ENCODE data around the gene HHATL.

HHATL gene

DNA sequence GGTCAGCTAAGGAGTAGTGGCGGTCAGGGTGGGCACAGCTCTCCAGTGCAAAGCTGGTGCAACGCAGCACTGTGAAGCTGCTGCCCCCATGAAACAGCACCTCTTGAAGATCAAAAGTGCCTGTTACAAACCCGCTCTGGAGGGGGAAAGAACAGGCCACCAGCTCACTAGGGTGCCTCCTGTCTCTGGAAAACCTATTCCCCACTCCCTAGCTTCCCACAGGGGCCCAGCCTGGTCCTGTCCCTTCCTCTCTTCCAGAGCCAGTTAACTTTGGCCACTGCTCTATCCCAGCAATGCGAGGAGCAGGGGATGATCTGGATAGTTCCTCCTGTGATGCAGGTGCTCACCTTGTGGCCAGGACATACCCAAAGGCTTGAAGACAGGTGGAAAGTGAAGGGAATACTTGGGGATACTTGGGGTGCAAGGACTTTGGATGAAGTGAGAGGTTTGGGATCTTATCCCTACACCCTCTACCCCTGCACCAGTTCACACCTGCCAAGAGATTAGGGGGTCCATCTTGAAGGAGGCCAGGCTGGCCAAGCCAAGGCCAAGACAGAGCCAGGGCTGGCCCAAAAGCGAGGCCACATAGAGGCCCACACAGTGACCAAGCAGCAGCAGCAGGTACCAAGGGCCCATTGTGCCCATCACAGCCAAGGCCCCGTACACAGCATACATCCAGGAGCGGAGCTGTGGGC, 4.2 kb downstream of the HHATL start:
- DNase-seq (ENCODE audit: low spot score), result no peak

DNA sequence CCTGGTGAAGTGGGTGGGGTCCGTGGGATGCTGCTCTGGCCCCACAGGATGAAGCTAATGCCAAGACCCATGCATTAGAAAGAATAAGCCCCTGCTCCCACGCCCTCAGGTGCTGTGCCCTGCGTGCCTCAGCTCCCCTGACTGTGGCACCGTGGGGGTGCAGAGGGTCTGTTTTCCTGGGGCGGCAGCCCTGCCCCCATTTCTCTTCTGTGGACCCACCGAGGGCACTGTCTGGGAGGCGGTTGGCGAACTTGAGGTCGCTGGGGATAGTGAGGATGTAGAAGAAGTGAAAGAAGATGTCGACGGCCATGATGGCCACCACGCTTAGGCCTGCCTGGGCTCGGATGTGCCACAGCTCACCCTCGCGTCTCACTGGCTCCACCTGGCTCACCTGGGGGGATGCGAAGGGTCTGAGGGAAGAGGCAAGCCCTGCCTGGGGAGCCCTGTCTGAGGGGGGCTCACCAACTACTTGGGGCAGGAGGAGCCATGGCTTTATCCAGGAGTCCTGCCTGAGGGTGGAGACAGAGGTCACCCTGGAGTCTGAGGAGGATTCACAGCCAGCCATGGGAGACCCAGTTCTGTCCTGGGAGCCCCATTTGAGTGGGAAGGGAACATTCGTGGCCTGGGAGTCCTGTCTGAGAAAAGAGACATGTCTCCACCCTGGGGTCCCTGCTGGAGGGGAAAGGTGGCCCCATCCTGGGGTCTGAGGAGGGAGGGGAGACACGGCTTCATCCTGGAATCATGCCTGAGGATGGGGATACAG, 5.1 kb downstream of the HHATL start:
- DNase-seq (ENCODE audit: low spot score), result no peak

DNA sequence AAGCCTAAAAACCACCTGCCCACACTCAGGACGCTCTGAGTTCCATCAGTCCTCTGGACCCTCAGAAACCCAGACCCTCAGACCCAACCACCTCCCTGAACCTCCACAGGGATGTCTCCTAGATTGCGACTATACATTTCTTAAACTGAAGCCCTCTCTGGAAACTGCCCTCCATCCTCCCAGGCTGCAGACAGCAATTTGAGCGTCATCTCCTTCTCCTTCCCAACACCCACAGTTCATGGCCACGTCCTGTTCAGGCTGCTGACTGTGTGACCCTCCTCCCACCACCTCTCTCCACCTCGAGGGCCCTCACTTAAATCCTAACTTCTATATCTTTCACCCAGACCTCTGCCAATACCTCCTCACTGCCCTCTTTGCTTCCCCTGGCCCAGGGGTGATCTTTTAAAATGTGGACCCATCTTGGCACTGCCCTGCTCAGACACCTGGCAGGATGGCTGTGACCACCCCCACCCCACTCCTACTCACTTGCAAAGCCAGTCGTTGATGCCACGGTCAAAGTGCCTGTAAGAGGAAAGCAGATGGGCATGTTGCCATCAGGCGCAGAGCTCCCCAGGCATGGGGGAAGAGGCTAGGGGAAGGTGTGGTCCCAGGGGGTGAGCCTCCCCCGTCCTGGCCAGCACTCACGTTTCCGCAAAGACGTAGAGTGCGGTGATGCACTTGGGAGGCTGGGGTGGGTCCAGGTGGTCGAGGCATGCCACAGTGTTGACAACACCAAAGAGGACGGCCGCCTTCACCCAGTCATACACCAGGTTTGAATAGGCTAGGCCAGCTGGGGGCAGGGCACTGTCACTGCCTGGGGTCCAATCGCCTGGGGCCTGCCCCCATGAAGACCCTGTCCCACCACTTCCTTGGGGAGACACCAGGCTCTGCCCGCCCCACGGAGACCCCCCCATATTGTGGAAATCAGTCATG, 6.0 kb downstream of the HHATL start:
- no peak for DNase-seq (ENCODE audit: low spot score)

DNA sequence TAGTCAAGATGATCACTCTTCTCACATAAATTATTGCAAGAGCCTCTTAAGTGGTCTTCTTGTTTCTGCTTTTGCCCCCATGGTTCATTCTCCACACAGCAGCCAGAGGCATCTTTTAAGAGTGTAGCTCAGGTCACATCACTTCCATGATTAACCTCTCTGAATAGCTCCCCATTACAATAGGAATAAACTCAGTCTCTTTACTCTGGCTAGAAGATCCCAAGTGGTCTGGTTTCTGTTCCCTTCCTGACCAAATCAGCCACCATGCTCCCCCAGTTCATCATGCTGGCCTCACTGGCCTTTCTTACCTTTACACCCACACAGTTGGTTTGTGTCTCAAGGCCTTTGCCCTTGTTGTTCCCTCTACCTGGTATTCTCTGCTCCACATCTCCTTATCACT, 8.2 kb downstream of the HHATL start:
- DNase-seq (ENCODE audit: low spot score), result no peak

DNA sequence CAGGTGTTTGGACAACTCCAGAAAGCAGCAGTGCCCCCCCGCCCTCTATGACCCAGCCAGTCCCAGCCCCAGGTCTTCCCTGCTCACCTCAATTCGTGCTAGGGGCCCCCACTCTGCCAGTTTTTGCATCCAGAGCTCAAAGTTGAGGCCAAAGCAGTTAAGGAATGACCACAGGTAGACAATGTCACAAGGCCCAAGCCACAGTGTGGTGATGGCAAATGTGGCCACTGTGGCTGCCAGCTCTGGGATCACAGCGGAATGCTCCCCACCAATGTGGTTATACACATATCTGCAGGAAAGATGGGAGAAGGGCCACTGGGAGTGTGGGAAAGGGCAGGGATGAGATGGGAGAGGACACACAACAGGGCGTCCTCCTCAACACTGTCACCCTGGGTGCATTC, 9.1 kb downstream of the HHATL start:
- no peak for DNase-seq (ENCODE audit: low spot score)

DNA sequence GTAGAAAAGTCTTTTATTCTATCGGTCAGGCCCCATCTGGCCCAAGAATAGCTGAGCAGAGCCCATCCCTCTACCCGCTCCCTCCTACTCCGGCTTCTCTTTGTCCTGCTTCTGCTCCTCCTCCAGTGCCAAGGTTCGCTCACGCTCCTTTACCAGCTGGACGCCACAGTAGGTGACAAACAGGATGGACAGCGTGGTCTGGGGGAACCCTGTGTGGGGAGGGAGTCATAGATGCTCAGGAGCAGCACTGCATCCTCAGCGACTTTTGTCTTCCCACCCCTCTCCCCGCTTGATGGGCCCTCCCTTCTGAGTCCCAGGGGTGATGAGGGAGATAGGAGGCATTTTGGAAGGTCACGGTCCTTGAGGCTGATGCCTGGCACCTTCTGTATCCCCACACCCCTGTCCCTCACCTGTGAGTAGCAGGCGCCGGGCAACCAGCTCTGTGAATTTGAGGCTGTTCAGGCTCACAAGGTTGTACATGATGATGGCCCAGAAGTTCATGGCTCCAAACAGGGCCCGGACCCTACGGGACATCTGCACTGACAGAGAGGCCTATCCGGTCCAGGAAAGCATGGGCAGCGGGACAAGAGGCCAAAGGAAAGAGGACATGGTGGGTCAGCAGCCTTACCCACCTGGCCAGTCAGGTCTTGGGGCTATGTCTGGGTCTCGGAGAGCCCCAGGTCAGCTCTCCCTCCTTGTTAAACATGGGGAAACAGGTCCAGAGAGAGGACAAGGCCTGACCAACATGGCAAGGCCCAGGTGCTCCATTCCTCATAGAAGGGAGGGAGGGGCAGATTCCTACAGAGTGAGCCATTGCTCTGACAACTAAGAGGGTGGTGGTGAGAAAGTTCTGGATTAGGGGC, 9.7 kb downstream of the HHATL start:
- DNase-seq (ENCODE audit: low spot score), result no peak

DNA sequence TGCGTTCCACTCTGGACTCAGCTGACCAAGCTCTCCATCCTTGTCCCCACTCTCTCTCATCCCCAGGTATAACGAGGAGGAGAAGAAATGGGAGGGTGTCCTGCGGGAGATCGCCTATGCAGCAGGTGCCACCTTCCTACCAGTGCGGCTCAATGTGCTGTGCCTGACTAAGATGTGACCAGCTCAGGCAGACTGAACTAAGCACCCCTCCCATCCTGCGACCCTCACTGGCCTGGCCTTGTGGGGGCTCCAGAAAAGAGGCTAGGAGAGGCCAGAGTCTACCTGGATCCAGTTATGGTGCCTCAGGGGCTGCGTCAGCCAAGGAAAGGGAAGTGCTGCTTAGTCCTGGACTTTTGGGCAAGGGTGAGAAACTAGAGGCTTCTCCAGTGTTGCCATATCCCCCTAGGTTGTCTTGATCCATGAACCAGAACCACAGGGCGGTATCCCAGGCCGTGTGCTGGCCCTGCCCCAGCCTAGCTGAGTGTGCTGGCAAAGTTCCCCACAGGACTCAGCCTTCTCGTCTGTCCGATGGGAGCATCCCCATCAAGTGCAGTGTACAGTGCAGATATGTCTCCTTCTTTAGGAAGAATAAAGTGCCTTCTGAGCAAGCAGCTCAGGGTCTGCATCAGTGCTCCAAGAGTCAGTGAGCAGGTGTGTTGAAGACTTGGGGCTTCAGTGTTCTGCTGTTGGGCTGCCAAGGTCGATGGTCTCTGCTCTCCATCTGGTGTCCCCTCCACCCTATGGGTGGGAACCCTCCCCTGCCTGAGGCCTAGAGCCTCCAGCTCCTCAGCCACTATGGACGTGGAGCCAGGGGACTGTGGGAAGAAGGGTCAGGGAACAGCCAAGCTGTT, 10.6 kb downstream of the HHATL start:
- DNase-seq (ENCODE audit: low spot score), result no peak

DNA sequence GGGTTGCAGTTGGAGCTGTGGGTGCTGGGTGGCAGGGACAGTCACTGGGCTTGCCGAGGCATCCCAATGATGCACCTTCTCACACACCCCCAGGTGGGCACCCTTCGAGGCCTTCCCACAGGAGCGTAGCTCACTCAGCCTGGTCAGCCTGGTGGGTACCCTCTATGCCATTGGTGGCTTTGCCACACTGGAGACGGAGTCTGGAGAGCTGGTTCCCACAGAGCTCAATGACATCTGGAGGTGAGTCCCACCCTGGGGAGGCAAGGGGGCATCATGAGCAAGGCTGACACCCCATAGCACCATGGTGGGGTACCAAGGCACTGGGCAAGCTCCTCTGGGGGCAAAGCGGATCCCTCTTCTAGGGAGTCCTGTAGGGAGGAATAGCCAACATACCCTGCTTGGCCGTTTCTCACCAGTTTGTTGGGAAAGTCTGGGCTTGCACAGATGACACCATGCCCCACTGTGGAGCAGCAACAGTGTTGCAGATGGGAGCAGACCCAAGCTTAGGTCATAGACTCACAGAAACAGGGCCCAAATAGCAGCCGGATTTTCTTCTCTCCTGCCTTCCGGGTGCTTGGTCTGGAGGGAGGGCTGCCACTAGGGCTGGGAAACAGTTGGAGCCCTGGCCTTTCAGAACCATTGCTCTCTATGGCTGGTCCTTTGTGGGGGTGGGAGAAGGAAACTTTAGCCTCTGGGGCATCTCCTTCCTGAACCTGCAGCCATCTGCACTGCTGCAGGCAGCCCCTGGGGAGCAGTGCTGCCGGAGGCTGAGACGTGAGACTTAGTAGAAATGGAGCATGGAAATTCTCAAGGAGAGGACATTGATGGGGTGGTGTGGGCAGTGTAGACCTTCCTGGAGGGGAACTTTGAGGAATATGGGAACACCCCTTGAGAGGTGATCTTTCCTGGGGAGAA, 11.6 kb downstream of the HHATL start:
- no peak for DNase-seq (ENCODE audit: low spot score)

DNA sequence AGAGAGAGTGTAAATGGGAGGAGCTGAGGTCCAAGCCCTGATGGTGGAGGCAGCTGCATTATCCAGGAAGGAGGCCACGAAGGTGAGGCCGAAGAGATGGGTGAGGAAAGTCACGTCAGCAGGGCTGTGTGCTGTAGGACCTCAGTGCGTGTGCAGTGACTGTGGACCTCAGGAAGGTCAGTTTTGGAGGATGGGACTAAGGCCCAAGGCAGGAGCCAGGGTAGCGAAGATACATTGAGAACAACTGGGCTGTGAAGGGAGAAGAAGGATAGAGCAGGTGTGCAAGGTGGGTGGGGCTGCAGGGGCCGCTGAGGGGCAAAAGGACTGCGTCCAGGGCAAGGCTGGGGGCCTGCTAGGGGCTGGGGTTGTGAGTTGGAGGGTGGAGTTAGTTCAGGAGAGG, 12.4 kb downstream of the HHATL start:
- no peak for DNase-seq (ENCODE audit: low spot score)

DNA sequence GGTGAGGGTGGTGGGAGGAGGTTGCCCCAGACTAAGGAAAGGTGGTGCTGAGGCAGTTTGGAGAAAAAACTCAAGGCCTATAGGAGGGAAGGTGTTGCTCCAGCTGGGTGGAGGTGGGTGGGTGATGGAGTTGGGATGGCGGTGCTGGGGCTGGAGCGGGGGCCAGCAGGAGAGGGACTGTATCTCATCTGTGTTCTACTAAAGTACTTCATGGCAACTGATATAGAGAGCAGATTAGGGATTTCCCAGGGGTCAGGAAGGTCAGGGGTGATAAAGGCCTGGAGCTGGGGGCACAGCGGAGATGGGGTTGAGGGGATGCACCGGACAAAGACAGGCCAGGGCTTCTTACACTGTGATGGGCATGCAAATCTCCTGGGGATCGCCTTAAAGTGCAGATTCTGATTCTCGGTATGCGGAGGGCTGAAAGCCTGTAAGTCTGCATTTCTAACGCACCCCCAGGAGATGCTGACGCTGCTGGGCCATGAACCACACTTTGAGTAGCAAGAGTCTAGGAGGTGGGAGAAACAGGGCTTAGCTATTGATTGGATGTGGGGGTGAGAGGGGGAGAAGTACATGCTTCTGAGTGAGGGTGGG, 13.1 kb downstream of the HHATL start:
- DNase-seq (ENCODE audit: low spot score), result no peak

DNA sequence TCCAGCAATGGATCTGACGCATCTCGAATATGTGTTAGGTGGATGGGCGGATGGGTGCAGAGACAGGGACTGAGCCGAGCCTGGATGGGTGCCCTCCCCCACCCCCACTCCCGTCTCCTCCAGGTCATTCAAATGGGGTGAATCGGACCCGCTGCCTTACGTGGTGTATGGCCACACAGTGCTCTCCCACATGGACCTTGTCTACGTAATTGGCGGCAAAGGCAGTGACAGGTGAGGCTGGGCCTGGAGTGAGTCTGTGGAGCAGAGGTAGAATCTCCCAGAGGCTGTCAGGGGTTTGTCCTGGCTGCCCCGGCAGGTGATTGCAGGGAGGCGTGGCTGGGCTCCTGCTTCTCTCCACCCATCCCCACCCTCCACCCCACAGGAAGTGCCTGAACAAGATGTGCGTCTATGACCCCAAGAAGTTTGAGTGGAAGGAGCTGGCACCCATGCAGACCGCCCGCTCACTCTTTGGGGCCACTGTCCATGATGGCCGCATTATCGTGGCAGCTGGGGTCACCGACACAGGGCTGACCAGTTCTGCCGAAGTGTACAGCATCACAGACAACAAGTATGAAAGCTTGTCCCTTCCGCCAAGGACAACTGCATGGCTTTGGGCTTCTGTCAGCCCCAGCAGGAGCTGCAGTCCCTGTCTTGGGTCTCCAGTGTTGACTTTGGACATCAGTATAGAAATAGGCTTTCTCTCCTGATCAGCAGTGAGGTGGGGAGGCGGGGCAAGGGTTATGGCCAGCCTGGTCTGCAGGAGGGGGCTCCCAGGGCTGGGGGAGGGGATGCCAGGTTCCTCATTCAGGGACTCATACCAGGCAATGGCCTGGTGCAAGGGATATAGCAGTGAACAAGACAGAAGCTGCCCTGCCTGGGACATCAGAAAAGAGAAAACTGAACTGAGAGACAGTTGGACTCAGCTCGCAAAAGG, 13.8 kb downstream of the HHATL start:
- DNase-seq (ENCODE audit: low spot score), result no peak

DNA sequence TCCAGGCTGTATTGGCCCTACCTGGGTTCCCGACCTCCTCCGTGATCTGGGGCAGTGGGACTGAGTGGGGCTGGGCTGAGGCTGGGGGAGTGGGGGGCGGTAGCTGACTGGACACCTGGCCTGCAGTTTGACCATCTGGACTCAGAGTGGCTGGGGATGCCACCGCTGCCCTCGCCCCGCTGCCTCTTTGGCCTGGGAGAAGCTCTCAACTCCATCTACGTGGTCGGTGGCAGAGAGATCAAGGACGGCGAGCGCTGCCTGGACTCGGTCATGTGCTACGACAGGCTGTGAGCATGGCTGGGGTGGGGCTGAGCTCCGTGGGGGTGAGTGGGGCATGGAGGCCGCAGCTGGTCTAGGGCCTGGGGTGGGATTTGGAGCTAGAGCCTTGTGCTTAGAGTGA, 14.6 kb downstream of the HHATL start:
- DNase-seq (ENCODE audit: low spot score), result no peak

DNA sequence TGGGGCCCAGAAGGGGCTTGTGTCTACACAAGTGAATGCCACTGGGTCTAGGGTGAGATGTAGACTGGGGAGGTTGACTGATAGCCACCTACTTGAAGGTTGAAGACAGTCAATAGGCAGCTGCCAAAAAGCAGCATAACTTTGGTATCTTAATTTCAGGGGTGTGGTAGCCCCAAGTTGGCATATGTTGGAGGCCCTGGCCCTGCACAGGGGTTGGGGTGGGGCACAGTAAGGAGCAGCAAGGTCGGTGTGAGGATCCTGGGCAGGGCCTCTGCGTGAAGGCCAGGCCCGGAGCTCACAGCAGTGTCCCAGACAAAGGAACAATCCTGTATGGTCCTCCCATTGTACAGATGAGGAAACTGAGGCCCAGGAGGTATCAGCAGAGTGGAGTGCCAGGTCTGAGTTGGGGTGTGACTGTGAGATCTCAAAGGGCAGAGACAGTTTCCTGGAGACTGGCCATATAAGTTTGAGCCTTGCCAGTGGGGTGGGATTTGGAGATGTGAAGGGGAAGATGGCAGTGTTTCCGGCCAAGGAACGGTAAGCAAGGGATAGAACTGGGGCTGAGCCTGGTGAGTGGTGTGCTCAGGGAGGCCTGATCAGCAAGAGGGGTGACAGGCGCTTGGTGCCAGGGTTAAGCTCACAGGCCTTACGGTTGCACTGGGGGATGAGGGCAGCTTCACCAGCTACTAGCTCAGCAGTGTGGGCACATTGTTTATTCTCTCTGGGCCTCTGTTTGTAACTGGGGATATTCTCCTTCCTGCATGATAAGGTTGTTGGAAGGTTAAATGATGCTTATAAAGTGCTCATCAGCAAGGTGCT, 15.6 kb downstream of the HHATL start:
- DNase-seq (ENCODE audit: low spot score), result no peak

DNA sequence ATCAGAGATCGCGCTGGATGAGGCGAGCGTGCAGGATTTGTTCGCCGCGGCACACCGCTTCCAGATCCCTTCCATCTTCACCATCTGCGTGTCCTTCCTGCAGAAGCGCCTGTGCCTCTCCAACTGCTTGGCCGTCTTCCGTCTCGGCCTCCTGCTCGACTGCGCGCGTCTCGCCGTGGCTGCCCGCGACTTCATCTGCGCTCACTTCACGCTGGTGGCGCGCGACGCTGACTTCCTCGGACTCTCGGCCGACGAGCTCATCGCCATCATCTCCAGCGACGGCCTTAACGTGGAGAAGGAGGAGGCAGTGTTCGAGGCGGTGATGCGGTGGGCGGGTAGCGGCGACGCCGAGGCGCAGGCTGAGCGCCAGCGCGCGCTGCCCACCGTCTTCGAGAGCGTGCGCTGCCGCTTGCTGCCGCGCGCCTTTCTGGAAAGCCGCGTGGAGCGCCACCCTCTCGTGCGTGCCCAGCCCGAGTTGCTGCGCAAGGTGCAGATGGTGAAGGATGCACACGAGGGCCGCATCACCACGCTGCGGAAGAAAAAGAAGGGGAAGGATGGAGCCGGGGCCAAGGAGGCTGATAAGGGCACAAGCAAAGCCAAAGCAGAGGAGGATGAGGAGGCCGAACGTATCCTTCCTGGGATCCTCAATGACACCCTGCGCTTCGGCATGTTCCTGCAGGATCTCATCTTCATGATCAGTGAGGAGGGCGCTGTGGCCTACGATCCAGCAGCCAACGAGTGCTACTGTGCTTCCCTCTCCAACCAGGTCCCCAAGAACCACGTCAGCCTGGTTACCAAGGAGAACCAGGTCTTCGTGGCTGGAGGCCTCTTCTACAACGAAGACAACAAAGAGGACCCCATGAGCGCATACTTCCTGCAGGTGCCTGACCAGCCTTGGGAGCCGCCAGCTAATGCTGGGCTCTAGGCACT, 16.4 kb downstream of the HHATL start:
- DNase-seq (ENCODE audit: low spot score), result no peak

DNA sequence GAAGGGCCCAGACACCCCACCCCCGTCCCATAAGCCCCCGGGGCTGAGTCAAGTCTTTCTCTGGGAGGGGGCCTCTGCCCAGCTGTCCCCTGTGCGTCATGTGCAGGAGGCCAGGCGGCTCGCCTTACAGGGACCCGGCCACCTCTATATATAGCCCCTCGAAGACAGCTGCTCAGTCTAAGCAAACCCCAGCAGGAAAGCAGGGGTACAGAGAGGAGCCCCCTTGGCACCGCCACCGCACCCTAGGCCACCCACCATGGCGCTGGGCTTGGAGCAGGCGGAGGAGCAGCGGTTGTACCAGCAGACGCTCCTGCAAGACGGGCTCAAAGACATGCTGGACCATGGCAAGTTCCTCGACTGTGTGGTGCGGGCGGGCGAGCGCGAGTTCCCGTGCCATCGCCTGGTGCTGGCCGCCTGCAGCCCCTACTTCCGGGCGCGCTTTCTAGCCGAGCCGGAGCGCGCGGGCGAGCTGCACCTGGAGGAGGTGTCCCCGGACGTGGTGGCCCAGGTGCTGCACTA, 17.2 kb downstream of the HHATL start, which contains the start of gene KLHL40:
KLHL40 (plus strand) TSS at position 175 of the 519 bp plus-strand sequence; CDS start at position 257, 82 bp downstream.
- DNase-seq (ENCODE audit: low spot score), result no peak
